Renal cortex interstitium (tissue), 15 donors: ENCODE data around the gene FAM181A. TPM values are rescaled to one million over a fixed set of nuclear protein-coding genes. Genes with fewer than 3 reads are reported as not detected.

Experiments
- DNase-seq, 11 donors: peaks; one replicate each; pipeline ENCODE4 v3.0.0-alpha.2; 2013; ENCODE audit warnings: low read depth in 9 of 11, low spot score in 4 of 11; ENCODE audit errors: extremely low read depth in 1 of 11
- long read RNA-seq, 16 experiments: transcript quantifications; one replicate each; lab custom pipeline, GENCODE V29; 2026
- polyA plus RNA-seq, 3 donors: library from polyadenylated mRNA; unstranded; fragments of 120-200 nt; gene quantifications; one replicate each; pipeline ENCODE4 v1.2.1, GENCODE V29; 2013; ENCODE audit not compliant: insufficient read length in 3 of 3

Gene FAM181A
- not detected for polyA plus RNA-seq
- long read RNA-seq, donor 1 = 0 reads
- long read RNA-seq, donor 2 = 0 reads
- long read RNA-seq, donor 3 = 0 reads
- long read RNA-seq, donor 4 = 0 reads
- long read RNA-seq, donor 5 = 0 reads
- long read RNA-seq, donor 6 = 0 reads
- long read RNA-seq, donor 7 = 0 reads
- long read RNA-seq, donor 8 = 0 reads
- long read RNA-seq, donor 9 = 0 reads
- long read RNA-seq, donor 10 = 0 reads
- long read RNA-seq, donor 11 = 0 reads
- long read RNA-seq, donor 12 = 0 reads
- long read RNA-seq, donor 13 = 0 reads
- long read RNA-seq, donor 14 = 0 reads
- long read RNA-seq, donor 15 = 0 reads
- long read RNA-seq, donor 16 = 0 reads

DNA sequence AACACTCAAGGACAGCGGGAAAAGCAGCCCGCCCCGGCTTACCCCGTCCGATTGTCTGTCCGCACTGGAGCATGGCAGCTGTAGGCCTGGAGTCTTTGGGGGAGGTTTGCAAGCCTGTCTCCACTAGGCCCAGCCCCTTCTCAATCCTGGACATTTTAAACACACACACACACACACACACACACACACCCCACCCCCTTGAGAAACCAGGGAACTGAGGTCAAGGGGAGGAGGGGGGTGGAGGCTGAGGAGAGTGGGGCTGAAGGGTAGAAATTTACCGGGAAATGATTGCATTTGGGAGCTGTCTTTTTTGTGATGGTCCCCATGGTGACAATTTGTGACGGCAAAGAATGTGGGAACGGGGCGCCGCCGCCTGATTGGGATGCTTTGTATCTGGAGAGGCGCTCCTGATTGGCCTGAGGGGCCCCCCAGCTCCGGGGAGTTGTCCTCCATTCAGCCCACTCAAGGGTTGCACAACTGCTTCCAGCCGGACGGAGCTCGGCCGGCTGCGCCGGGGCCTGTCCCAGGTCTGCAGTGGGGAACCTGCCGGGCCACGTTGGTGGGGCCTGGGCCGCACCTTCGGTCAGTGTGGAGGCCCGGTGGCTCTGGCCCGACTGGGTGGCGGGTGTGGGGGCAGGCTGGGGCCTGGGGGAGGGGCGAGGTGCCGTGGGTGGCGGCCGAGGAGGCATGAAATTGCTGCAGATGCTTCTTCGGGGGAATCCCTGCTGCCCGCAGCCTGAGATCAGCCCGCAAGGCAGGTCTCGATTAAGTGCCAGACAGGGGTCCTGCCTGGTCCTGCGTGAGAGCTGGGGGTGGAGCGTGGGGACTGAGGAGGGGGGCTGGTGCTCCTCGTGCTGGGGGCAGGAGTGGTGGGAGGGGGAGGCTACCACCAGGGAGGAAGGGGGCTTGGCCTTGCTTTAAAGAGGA, at the start of gene FAM181A:
TSS of gene FAM181A (plus strand) at position 472 of the 927 bp plus-strand sequence. CDS start 942 bp downstream, outside the sequence.
- no peak for DNase-seq

DNA sequence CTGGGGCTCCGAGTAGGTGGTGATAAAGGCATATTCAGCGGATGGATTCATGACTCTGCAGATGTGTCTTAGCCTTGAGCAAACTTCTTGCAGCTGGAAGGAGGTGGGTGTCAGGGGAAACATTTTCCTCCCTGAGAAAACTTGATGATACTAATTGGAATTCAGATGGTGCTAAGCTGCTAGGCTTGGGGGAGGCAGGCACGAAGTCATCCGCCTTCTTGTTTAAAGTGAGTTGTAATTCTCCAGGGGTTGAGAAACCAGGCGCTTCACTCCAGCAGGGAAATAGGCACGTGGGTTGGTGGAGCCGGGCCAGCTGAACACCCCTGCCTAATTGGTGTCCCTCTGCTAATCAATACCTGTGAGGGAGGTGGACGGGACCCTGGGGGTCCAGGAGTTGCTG, 48.9 kb upstream of the FAM181A start:
- DNase-seq = no peak

DNA sequence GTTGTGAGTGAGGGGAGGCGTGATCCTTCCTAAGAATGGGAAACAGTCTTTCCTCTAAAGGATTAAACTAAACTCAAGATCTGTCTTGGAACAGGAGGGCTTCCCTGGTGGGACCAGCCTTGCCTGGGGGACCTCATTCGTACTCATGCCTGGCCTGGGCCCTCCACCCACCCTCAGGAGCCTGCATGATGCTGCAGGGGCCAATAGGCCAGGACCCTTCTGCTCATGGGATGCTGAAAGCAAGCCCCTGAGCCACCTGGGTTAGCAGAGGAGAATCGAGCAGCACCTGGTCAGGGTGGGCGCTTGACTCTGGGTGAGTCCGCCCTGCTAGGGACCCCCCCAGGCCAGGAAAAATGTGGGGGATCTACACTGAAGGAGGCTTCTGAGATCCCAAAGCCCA, 48.3 kb upstream of the FAM181A start:
- no peak for DNase-seq

DNA sequence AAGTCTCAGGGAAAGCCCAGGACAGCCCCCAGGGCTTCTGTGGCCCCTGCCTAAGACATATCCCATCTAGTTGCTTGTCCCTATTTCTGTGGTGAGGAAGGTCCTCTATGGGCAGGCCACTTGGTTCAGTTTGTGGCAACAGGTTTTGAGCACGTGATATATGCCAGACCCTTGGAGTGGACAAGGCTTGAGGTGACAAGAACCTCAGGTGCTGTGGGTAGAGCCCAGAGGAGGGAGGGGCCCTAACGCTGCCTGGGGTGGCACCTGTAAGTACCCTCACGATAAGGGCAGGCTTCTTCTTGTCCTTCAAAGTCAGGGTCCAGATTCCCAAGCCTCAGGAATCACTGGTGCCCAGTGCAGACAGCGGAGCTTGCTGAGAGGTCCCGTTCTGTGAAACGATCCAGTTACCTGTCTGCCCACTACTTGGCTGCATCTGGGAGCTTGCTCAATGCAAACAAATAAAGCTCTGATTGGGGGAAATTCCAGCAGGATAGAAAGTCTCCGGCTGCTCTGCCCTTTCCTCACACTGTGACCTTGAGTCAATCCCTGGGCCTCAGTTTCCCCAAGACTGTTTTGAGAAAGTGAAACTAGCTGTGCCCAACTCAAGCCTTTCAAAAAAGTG, 47.7 kb upstream of the FAM181A start:
- no peak for DNase-seq

DNA sequence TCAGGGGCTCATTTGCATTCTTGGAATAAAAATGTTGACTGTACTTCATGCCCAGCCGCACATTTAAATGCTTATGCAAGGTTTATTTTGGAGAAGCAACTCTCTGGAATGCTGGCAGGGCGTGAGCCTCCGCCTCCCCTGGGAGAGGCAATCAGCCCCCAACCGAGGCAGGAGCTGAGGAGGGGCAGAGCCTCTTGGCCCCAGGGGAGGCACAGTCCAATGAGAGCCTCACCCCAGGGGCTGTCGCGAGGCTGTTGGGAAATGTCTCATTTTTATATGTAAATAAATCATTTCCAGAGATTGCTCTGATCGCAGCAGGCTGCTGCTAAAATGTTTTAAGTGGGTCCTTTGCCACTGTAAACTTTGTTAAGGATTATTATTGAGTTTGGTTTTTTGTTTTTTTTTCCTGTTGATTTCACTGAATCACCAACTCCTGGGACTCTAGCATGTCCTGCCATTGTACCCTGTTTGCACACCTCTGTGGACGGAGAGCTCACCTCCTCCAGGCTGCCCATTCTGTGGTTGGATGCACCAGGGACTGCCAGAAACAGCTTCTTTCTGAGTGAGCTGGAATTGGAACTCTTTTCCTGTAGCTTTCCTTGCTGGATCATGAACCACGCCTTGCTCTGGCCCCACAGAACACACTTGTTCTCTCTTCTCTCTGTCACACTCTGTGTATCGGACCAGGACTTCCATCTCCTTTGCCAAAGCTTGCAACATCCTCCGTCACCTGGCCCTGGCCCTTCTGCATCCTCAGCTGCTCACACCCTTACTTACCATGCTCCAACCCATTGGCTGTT, 46.9 kb upstream of the FAM181A start:
- peak in 3 of 11 donors; percentile 9 to 38 (median 21) for DNase-seq

DNA sequence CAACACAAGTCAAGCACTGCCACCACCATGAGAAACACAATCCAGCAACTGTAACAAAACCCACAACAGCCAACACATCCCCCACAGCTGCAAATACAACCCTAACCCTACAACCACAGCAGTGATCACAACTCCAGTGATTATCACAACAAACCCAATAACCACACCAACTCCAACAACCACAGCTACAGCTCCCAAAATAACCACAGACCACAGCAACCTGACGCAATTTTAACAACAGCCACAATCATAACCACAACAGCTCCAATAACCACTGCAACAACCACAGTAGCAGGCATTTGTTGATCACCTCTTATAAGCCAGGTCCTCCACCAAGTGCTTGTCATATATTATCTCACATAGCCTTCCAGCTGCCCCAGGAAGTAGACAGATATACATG, 42.2 kb upstream of the FAM181A start:
- DNase-seq = no peak

DNA sequence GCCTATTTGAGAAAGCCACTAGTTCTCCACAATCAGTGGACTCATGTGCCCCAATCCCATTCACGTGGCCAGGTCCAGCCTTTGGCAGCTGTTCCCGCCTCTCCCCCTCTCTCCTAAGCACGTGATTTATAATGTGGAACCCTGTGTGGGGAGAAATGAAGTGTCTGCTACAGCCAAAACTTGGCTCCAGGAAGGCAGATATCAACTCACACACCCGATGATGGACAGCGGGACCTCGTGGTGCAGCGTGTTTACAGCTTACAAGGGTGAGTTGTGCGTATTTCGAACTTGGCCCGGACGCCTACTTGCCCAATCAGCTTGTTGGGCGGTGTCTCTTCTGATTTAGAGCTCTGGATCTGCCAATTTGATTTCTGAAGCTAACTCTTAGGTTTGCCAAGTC, 38.1 kb upstream of the FAM181A start:
- no peak for DNase-seq

DNA sequence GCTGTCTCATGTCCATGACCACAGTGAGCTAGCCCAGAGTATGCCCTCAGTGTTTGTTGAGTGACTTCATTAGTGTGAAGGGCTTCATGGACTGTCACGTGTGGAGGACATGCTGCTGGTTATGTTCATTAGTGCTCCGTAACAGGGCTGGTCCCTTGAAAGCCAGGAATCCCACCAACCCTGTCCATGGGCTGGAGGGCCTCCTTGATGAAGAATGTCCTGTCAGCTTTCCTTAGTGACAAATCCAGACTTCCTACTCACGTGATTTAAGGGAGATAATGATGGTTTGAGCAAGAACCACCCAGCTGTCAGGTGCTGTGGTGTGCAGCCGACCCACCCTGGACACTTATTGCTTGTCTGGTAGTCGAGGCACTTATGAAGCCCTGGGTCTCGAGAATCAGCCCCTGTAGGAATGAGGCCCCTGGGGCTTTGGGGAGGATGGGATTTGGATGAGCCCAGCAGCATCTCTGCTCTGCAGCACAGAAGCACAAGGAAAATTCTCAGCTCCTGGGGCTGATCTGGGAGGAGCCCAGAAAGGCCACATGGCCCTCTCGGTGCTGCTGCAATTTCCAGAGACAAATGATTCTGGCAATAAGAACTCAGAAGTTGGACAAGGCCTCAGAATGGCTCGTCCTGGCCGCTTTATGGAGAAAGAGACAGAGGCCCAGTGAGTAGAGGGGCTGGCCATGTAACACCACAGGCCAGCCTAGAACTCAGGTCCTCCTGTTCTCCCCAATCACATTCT, 37.2 kb upstream of the FAM181A start:
- DNase-seq = no peak

DNA sequence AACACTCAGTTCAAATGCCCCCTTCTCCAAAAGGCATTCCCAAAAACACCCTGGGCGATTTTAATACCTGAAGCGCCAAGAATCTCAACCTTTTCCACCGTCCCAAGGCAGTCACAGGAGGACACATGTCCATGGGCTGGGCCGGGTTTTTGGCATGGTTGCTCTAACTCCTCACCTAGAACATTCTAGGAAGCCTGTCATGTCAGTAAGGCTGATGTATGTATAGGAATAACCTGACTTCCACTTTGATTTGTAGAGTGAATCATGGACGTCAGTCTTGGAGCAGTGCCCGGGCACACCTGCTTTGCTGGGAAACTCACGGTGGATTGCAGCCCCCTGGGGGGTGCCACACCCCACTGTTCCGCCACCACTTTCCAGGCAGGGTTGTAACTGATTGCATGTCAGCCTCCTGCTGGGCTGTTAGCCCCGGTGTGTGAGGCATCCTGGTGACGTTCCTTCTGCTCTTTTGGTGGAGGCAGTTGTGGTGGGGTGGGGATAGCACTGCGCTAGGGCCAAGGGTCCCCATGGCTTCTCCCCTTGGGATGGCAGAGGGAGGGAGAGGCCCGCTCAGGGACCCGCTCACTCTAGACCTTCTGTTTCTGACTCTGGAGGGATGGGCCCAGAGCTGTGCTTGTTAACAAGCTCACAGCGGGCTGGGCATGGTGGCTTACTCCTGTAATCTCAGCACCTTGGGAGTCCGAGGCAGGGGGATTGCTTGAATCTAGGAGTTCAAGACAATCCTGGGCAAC, 35.2 kb upstream of the FAM181A start:
- no peak for DNase-seq

DNA sequence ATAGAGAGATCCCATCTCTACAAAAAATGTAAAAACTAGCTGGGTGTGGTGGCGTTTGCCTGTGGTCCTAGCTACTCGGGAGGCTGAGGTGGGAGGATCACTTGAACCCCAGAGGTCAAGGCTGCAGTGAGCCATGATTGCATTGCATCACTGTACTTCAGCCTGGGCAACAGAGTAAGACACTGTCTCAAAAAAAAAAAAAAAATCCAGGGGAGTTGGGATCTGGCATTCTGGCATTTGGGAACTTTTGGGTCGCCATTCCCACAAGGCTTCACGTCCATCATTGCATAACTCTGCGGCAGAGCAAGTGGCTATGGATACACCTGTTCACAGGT, 34.7 kb upstream of the FAM181A start:
- no peak for DNase-seq

DNA sequence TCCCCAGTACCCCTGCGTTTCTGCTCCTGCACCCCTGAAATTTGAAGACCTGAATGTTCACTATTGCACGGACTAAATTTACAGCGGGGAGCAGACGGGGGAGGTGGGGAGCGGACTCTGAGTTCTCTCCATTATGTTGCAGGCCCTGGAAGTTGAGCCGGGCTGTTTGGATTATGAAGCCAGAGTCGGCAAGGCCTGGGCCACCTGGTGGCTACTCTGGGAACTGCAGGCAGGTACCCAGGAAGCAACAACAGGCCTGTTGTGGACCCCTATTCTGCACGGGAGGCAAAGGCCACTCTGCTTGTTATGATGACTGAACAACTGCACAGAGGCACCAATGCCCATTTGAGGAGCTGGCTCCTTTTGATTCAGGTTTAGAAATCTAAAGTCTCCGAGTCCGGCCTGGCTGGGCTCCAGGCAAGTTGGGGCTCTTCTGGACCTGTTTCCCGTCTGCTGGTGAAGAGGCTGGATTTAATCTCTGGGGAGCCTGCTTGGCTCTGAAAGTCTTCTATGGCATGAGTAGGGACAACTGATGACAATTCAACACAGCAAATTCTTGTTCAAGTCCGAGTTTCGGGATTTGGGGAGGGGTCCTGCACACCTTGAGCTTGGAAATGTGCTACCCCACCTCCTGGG, 34.1 kb upstream of the FAM181A start:
- peak in 9 of 11 donors; percentile 36 to 64 (median 57) for DNase-seq

DNA sequence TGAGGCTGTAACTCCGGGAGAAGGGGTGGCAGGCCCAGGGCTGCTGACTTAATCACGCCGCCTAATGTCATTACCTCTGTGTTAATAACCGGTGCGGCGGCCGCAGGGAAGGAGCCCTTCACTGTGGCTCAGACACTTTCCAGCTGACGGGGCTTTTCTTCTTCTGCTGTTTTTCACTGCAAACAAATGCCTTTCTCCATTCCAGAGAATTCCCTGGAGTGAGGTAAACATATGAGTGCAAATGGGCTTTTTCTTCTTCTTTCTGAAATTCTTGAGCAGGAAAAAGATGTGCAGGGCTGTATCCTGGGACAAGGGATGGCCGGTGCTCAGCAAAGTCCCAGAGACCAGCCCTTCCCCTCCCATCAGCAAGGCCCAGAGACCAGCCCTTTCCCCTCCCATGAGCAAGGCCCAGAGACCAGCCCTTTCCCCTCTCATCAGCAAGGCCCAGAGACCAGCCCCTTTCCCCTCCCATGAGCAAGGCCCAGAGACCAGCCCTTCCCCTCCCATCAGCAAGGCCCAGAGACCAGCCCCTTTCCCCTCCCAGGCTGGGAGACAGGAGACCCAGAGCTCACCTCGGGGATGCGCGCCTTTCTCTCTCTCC, 33.4 kb upstream of the FAM181A start:
- DNase-seq = no peak

DNA sequence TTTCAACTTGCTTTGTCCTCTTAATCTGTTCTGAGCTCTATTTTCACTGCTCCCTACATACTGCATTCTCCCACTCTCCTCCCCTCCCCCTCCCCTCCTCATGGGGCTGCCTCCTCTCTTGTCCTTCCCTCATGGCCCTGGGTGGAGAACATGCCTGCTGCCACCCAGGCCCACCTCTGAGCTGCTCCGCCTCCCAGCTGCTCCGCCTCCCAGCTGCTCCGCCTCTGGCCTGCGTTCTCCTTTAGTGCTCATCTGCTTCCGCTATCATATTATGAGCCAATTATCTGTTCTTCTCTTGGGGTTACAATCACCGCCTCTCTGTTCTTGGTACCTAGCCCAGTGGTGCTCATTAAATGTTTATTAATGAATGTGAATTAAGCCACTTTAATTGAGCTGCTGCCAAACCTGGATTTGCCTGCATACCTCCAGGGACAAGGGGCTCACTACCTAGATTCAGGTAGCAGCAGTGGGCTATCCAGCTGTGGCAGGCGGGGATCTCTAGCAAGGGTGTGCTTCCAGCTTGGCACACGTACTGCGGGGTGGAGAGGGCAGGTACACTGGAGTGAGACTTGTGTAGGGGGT, 32.0 kb upstream of the FAM181A start:
- DNase-seq = no peak

DNA sequence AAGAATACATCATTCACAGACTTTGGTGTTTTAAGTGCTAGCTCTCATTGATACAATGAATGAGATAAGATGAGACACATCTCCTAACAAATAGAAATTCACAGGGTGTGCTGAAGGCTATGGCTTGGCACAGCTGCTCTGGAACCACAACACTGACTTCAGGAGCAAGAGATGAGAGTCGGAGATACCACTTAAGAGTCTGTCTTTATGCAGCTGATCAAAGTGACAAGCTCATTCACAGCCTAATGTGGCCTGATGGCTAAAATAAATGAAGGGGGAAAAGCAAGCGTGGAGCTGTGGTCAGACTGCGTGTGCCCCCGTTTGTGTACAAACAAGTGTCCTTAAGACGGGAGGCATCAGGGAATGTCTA, 29.7 kb upstream of the FAM181A start:
- DNase-seq = no peak

DNA sequence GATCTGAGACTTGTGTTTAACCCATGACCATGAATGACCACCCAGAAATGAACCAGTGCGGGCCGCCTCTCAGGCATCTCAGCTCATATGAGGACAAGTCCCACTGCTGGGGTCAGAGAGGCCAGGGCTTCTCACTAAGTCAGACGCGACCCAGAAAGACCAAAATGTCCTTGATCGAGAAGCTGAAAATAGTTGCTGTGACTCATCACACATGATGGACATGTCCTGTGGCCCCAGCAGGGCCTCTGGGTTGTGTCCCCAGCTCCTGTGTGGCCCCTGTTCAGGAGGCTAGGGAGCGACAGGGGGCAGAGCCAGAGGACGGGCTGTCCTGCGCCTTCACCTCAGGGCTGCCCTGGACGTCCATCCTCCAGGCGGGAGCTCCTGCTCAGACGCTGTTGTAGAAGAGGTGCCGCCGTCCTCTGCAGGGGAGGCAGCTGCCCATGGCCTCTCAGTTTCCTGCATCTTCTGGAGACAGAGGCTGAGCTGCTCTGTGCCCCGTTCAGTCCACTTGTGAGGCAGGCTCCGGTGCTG, 29.0 kb upstream of the FAM181A start:
- DNase-seq = no peak

DNA sequence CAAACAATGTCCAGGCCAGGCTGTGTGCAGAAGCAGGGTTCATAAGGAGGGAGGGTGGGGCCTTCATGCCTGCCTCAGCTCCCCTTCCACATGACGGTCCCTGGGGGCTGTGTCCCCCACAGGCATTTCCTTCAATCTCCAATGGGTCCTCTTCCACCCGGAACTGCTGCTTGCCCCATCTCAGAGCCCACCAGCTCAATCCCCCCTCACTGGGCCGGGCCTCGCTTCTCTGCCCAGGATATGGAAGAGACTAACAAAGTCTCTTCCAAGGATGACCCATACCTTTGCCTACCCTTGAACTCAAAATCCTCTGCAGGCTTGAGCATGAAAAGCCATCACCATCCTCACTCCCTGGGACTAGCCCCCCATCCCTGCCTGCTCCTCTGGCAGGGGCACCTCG, 28.4 kb upstream of the FAM181A start:
- DNase-seq = no peak
